Pulmonary artery endothelial cell (primary cell): Measurements from ENCODE around the gene FGFRL1. TPM values are rescaled to one million over a fixed set of nuclear protein-coding genes. Genes with fewer than 3 reads are reported as not detected.

ENCODE experiments used
- DNase-seq: peaks from one replicate; pipeline ENCODE4 v3.0.0-alpha.2; 2011; ENCODE audit warnings: low read depth, low spot score
- total RNA-seq: library from RNA; depleted of rRNA; stranded (reverse); fragments of >200 nt; gene quantifications from 2 replicates; pipeline ENCODE4 v1.2.3, GENCODE V29; 2014

Gene FGFRL1
- total RNA-seq, 1 donor from 2014 or later, result 13.7 TPM

GRCh38 chr4:1022051-1022738 lies 10.8 kb downstream of the FGFRL1 start:
- no peak for DNase-seq

GRCh38 chr4:1022739-1023066 lies 11.3 kb downstream of the FGFRL1 start:
- no peak for DNase-seq

- no peak for DNase-seq
Measured at GRCh38 chr4:1023075-1023640, 11.7 kb downstream of the FGFRL1 start.

- no peak for DNase-seq
Measured at GRCh38 chr4:1023895-1024740, 12.7 kb downstream of the FGFRL1 start.

- no peak for DNase-seq
Measured at GRCh38 chr4:1024882-1025545, 13.6 kb downstream of the FGFRL1 start.

GRCh38 chr4:1026115-1026514 lies 14.7 kb downstream of the FGFRL1 start:
- DNase-seq, result no peak

GRCh38 chr4:1027219-1027914 lies 15.9 kb downstream of the FGFRL1 start:
- DNase-seq, result no peak

GRCh38 chr4:1027915-1028238 lies 16.5 kb downstream of the FGFRL1 start:
- DNase-seq, result no peak

- DNase-seq, result no peak
Measured at GRCh38 chr4:1028574-1029220, 17.3 kb downstream of the FGFRL1 start.

GRCh38 chr4:1029529-1029928 lies 18.1 kb downstream of the FGFRL1 start:
- DNase-seq, result no peak

- DNase-seq, result no peak
Measured at GRCh38 chr4:1030031-1030430, 18.6 kb downstream of the FGFRL1 start.

GRCh38 chr4:1030559-1030958 lies 19.1 kb downstream of the FGFRL1 start:
- DNase-seq, result no peak

GRCh38 chr4:1031346-1031745 lies 19.9 kb downstream of the FGFRL1 start:
- DNase-seq, result no peak

- DNase-seq, result no peak
Measured at GRCh38 chr4:1031956-1032795, 20.8 kb downstream of the FGFRL1 start.

GRCh38 chr4:1032861-1033260 lies 21.4 kb downstream of the FGFRL1 start:
- no peak for DNase-seq

- DNase-seq, result no peak
Measured at GRCh38 chr4:1033840-1034551, 22.6 kb downstream of the FGFRL1 start.

- DNase-seq, result no peak
Measured at GRCh38 chr4:1035510-1035909, 24.1 kb downstream of the FGFRL1 start.

- no peak for DNase-seq
Measured at GRCh38 chr4:1036095-1036494, 24.7 kb downstream of the FGFRL1 start.

- no peak for DNase-seq
Measured at GRCh38 chr4:1036976-1037810, 25.8 kb downstream of the FGFRL1 start.
